Heart left ventricle (tissue), 16 donors: ENCODE data around the gene RIMS3. TPM values are rescaled to one million over a fixed set of nuclear protein-coding genes. Genes with fewer than 3 reads are reported as not detected.

ENCODE experiments used
- ATAC-seq, 4 donors: fragments of 200-7000 bp; cut with Tn5 transposase; one replicate each; pipeline ENCODE4 v1.9.1; 2020 to 2022; ENCODE audit warnings: moderate library complexity in 4 of 4, mild to moderate bottlenecking in 3 of 4, moderate number of reproducible peaks in 1 of 4
- DNase-seq, 5 donors: peaks; one replicate each; pipeline ENCODE4 v3.0.0-alpha.2; 2020
- H3K27ac ChIP-seq, 12 donors: fragments of 200-600 bp; sonication (generic) in 4 of 12; one replicate each; pipeline versions ENCODE4 v1.5.0 to v1.8.0; 2016 to 2022; ENCODE audit warnings: mild to moderate bottlenecking in 2 of 12
- H3K27me3 ChIP-seq, 9 donors: fragments of 200-600 bp; sonication (generic) in 2 of 9; one replicate each; pipeline versions ENCODE4 v1.5.1 to v1.8.0; 2016 to 2022; ENCODE audit warnings: mild to moderate bottlenecking in 3 of 9
- H3K36me3 ChIP-seq, 9 donors: fragments of 200-600 bp; sonication (generic) in 2 of 9; one replicate each; pipeline versions ENCODE4 v1.5.0 to v1.8.0; 2018 to 2022; ENCODE audit warnings: mild to moderate bottlenecking in 2 of 9
- H3K4me1 ChIP-seq, 12 donors: fragments of 200-600 bp; sonication (generic) in 4 of 12; one replicate each; pipeline versions ENCODE4 v1.5.0 to v1.8.0; 2016 to 2022; ENCODE audit warnings: mild to moderate bottlenecking in 3 of 12
- H3K4me3 ChIP-seq, 12 donors: fragments of 200-600 bp; sonication (generic) in 4 of 12; one replicate each; pipeline versions ENCODE4 v1.5.0 to v1.8.0; 2017 to 2022; ENCODE audit warnings: mild to moderate bottlenecking in 9 of 12, moderate library complexity in 4 of 12
- H3K9me3 ChIP-seq, 12 donors: fragments of 200-600 bp; sonication (generic) in 4 of 12; one replicate each; pipeline versions ENCODE4 v1.5.0 to v1.8.0; 2016 to 2022; ENCODE audit warnings: mild to moderate bottlenecking in 1 of 12
- CTCF ChIP-seq, 12 donors: fragments of 200-600 bp; sonication (generic) in 4 of 12; IDR thresholded peaks; one replicate each; pipeline versions ENCODE4 v1.5.0 to v1.8.0; 2018 to 2022; ENCODE audit warnings: antibody characterized with exemption in 12 of 12, mild to moderate bottlenecking in 5 of 12
- POLR2A ChIP-seq, 2 donors: fragments of 450-650 bp; IDR thresholded peaks; one replicate each; pipeline ENCODE4 v1.6.1; 2017; ENCODE audit warnings: antibody characterized with exemption in 2 of 2, mild to moderate bottlenecking in 2 of 2, moderate library complexity in 2 of 2
- WGBS, 4 donors: extraction: QIAGEN DNeasy Blood & Tissue Kit in 2 of 4; methylation state at CpG; one replicate each; pipeline versions ENCODE4 v1.1.5 to v1.1.7; 2013 to 2018; 5-methylcytosine and 5-hydroxymethylcytosine counted together
- intact Hi-C, 10 donors: fragments of 100-400 bp; cut with DNase I; formaldehyde crosslinking; loops; one replicate each; pipeline versions ENCODE4 v1.11.1 to v1.14.2; 2022
- polyA plus RNA-seq, 2 donors: library from polyadenylated mRNA; stranded (reverse); fragments of 200-250 nt; gene quantifications; one replicate each; pipeline ENCODE4 v1.2.3, GENCODE V29; 2013
- total RNA-seq, 9 donors: library from RNA; depleted of rRNA in 2 of 9; stranded (reverse); fragments of >200 nt in 2 of 9; fragmentation: NEBNext Ultra II Directional in 3 of 9; extraction: Animal tissue kit (Norgen Biotek cat#: 25700) in 3 of 9; gene quantifications; one replicate each; pipeline versions ENCODE4 v1.1.0 to v1.2.4, GENCODE V29; 2016 to 2023
- donor health status: ischemic (EF 13 %, LVEDD 7.1; RV severe dilation, severe dysfunction).
- donor health status: healthy with polysubstance abuse.
- donor health status: DM: no; HTN: yes; CAD: no.
- donor health status: DM: no; HTN: no; CAD: no.
- donor health status: ischemic (EF 25% LVEDD 6.9; RV normal size, moderate dysfunction).
- donor health status: ischemic (EF 25% LVEDD 5.7; RV mildly dilated, moderate dysfunction).
- donor health status: healthy.
- donor health status: DM: yes; HTN: yes; CAD: no.
- donor health status: ischemic (EF 35%, LVEDD 5.7; RV mildly dilated, moderate dysfunction).
- donor health status: nonischemic (EF 11% LVEDD 7.7; RV severe dilation, severe dysfunction).
- donor health status: DM: yes; HTN: yes; CAD: no.
- donor health status: PGD.
- donor health status: ischemic (EF 29% LVEDD 5.4; RV normal size, mild dysfunction).
- donor health status: nonischemic (EF 23%, LVEDD 6.1; RV moderate dilation, normal function).

Gene RIMS3
- total and polyA plus RNA-seq, 11 donors, result 0.23 to 3.0 (median 1.00) TPM

- 1 to 5% (median 2%) methylated on average over 3 of the region's 3 CpGs for WGBS, 4 donors
- H3K9me3 ChIP-seq, result no peaks in the 10 kb centered on the region
- H3K27ac ChIP-seq, result peak overlapping the region; percentile 75 to 91 (median 86)
- peaks cover 8 to 84% (median 56%) of the 10 kb centered on the region in 12 donors for H3K4me1 ChIP-seq
- H3K27me3 ChIP-seq, result no peaks in the 10 kb centered on the region
- ATAC-seq (peak; percentile 4 to 52 (median 16)), DNase-seq (peak in 1 of 5 donors; percentile 19)
- no peak for TF ChIP-seq POLR2A (IDR thresholded peaks at IDR 0.05)
- TF ChIP-seq CTCF (IDR thresholded peaks at IDR 0.05), result no peak
- peak overlapping the region; percentile 42 to 73 (median 62) for H3K4me3 ChIP-seq
- intact Hi-C loops, result loop anchor here in 1 of 10 donors (5.0 kb wide), 1 partner anchor 91 kb away; no protein-coding TSS in a partner anchor
- H3K36me3 ChIP-seq, result peaks cover 0 to 18% (median 0%) of the 10 kb centered on the region in 9 donors
Measured at GRCh38 chr1:40711465-40712404, 46.3 kb upstream of the RIMS3 start.

- Histone ChIP-seq H3K36me3 (peaks cover 0 to 18% (median 0%) of the 10 kb centered on the region in 9 donors), H3K27ac (peak overlapping the region; percentile 75 to 91 (median 86)), H3K4me3 (peak overlapping the region; percentile 42 to 73 (median 62)), H3K9me3 (no peaks in the 10 kb centered on the region), H3K4me1 (peaks cover 8 to 74% (median 48%) of the 10 kb centered on the region in 12 donors), H3K27me3 (no peaks in the 10 kb centered on the region)
- intact Hi-C loops, result loop anchor here in 1 of 10 donors (1.0 to 5.0 kb wide), 2 partner anchors 19 to 92 kb away; partner anchors contain the start of gene NFYC
- WGBS, 4 donors, result 3 to 12% (median 5%) methylated on average over 7 of the region's 7 CpGs
- DNase-seq, result peak in 1 of 5 donors; percentile 15
- no peak for TF ChIP-seq CTCF (IDR thresholded peaks at IDR 0.05)
- TF ChIP-seq POLR2A (IDR thresholded peaks at IDR 0.05), result no peak
- peak in 2 of 4 donors; percentile 23 to 32 for ATAC-seq
Measured at GRCh38 chr1:40710581-40711315, 45.3 kb upstream of the RIMS3 start.

- ATAC-seq (no peak), DNase-seq (no peak)
- Histone ChIP-seq H3K9me3 (no peaks in the 10 kb centered on the region), H3K27ac (peak overlapping the region; percentile 75 to 91 (median 86)), H3K4me3 (peak overlapping the region; percentile 42 to 73 (median 62)), H3K27me3 (no peaks in the 10 kb centered on the region), H3K4me1 (peaks cover 11 to 72% (median 48%) of the 10 kb centered on the region in 12 donors), H3K36me3 (peaks cover 0 to 16% (median 0%) of the 10 kb centered on the region in 9 donors)
- TF ChIP-seq POLR2A (IDR thresholded peaks at IDR 0.05) (no peak), CTCF (IDR thresholded peaks at IDR 0.05) (no peak)
- 3 to 6% (median 4%) methylated on average over 3 of the region's 3 CpGs for WGBS, 4 donors
- intact Hi-C loops, result loop anchor here in 2 of 10 donors (1.0 to 5.0 kb wide), 3 partner anchors 19 to 92 kb away; partner anchors contain the start of gene NFYC (in 2 of the 2)
Measured at GRCh38 chr1:40709802-40710278, 44.4 kb upstream of the RIMS3 start.
